CD4-positive, alpha-beta T cell (primary cell): ENCODE results near the gene HPX. TPM values are rescaled to one million over a fixed set of nuclear protein-coding genes. Genes with fewer than 3 reads are reported as not detected.

Experiments
- ATAC-seq: fragments of 200-7000 bp; cut with Tn5 transposase; one replicate; pipeline ENCODE4 v1.10.0; 2022; ENCODE audit warnings: mild to moderate bottlenecking; ENCODE audit not compliant: poor library complexity
- CTCF ChIA-PET: fragments of 350-600 bp; sonication (Branson Sonifier 250); formaldehyde crosslinking; loops from one replicate; lab custom pipeline; 2021; ENCODE audit warnings: antibody characterized with exemption, inconsistent platforms; lab: Charles Lee
- POLR2A ChIA-PET: fragments of 350-600 bp; sonication (Branson Sonifier 250); formaldehyde crosslinking; loops from one replicate; lab custom pipeline; 2021; ENCODE audit warnings: antibody characterized with exemption, inconsistent platforms; lab: Charles Lee
- DNase-seq, 14 experiments: peaks; one replicate each; pipeline ENCODE4 v3.0.0-alpha.2; 2013 to 2020; ENCODE audit warnings: mixed read lengths in 2 of 14
- H3K27ac ChIP-seq, 2 donors: one replicate each; pipeline versions ENCODE4 v1.5.1 to v1.7.0; 2013; ENCODE audit warnings: low read length in 2 of 2, low read depth in 1 of 2, mild to moderate bottlenecking in 1 of 2
- H3K27me3 ChIP-seq, 2 experiments: 1 replicate in 1 of 2; 2 replicates in 1 of 2; pipeline versions ENCODE4 v1.6.1 to v1.7.0; 2013; ENCODE audit warnings: low read length in 2 of 2, control low read depth in 1 of 2, mild to moderate bottlenecking in 1 of 2, moderate library complexity in 1 of 2; ENCODE audit not compliant: insufficient read depth in 2 of 2, control insufficient read depth in 1 of 2
- H3K36me3 ChIP-seq: one replicate; pipeline ENCODE4 v1.6.1; 2013; ENCODE audit warnings: low read length, control low read depth; ENCODE audit not compliant: insufficient read depth
- H3K4me1 ChIP-seq: one replicate; pipeline ENCODE4 v1.6.1; 2013; ENCODE audit warnings: low read length, control low read depth; ENCODE audit not compliant: insufficient read depth
- H3K4me3 ChIP-seq: one replicate; pipeline ENCODE4 v1.5.1; 2013; ENCODE audit warnings: mild to moderate bottlenecking, low read length, moderate library complexity
- H3K9me3 ChIP-seq, 2 experiments: 1 replicate in 1 of 2; 2 replicates in 1 of 2; pipeline versions ENCODE4 v1.6.1 to v1.7.0; 2013; ENCODE audit warnings: low read length in 2 of 2, mild to moderate bottlenecking in 2 of 2, control low read depth in 1 of 2, moderate library complexity in 1 of 2; ENCODE audit not compliant: control insufficient read depth in 1 of 2, insufficient read depth in 1 of 2
- H3K27ac Mint-ChIP-seq: one replicate; pipeline ENCODE4 v1.8.0; 2020; ENCODE audit warnings: mixed read lengths
- H3K27me3 Mint-ChIP-seq: one replicate; pipeline ENCODE4 v1.8.0; 2021; ENCODE audit warnings: mixed read lengths
- H3K36me3 Mint-ChIP-seq: one replicate; pipeline ENCODE4 v1.8.0; 2021; ENCODE audit warnings: low read depth, mixed read lengths
- H3K4me1 Mint-ChIP-seq: one replicate; pipeline ENCODE4 v1.8.0; 2021; ENCODE audit warnings: low read depth, mixed read lengths
- H3K4me3 Mint-ChIP-seq: one replicate; pipeline ENCODE4 v1.8.0; 2020; ENCODE audit warnings: mild to moderate bottlenecking, mixed read lengths
- H3K9me3 Mint-ChIP-seq: one replicate; pipeline ENCODE4 v1.8.0; 2020; ENCODE audit warnings: mixed read lengths
- CTCF ChIP-seq: fragments of 200-600 bp; IDR thresholded peaks from one replicate; pipeline ENCODE4 v1.8.0; 2022; ENCODE audit warnings: antibody characterized with exemption, mild to moderate bottlenecking
- intact Hi-C, 2 experiments: fragments of 100-400 bp; cut with DNase I in 1 of 2; cut with micrococcal nuclease in 1 of 2; formaldehyde crosslinking; loops; one replicate each; pipeline versions ENCODE4 v1.15.1 to v1.9.0; 2023 to 2025; cut with DNase I, micrococcal nuclease
- total RNA-seq, 174 experiments: library from RNA in 2 of 174; stranded (reverse) in 2 of 174; gene quantifications; one replicate each; pipeline ENCODE4 v1.2.3 and lab custom pipeline; 2021 to 2026

Gene HPX
- total RNA-seq, 2 experiments from 2014 or later: 0.52 to 0.87 TPM

- Mint-ChIP-seq H3K27ac (peak within 1 kb of the TSS; percentile 93), H3K4me3 (peak within 1 kb of the TSS; percentile 90), H3K36me3 (peaks cover 49% of the 10 kb centered on the region), H3K27me3 (no peaks in the 10 kb centered on the region), H3K9me3 (no peaks in the 10 kb centered on the region), H3K4me1 (peaks cover 75% of the 10 kb centered on the region)
- DNase-seq: peak; percentile 85 to 98 (median 94)
- TF ChIP-seq CTCF: no peak
- H3K27me3 ChIP-seq: no peaks in the 10 kb centered on the region
- peak within 1 kb of the TSS; percentile 87 to 93 for H3K27ac ChIP-seq
- no peaks in the 10 kb centered on the region for H3K9me3 ChIP-seq
- H3K4me1 ChIP-seq: peaks cover 54% of the 10 kb centered on the region
- POLR2A ChIA-PET: interaction anchor here (0.6 to 8.4 kb wide), 18 partner anchors 9 to 356 kb away, joined by 3 to 253 read pairs (median 6); partner anchors contain the start of genes APBB1, ARFIP2, FHIP1B and TAF10
- peak; percentile 82 for ATAC-seq
- H3K4me3 ChIP-seq: peak within 1 kb of the TSS; percentile 95
- peaks cover 30% of the 10 kb centered on the region for H3K36me3 ChIP-seq
- CTCF ChIA-PET: interaction anchor here (0.7 to 2.1 kb wide), 9 partner anchors 11 to 348 kb away, joined by 3 to 19 read pairs (median 5); partner anchors contain the start of gene MRPL17
- intact Hi-C loops: loop anchor here (1.0 to 10.0 kb wide), 7 partner anchors 12 to 295 kb away; partner anchors contain the start of genes APBB1 (in 1 of the 2), ARFIP2 (in 1 of the 2), CNGA4 (in 1 of the 2) and ILK (in 1 of the 2)
These were observed 50.7 kb downstream of the HPX start, which contains the start of gene SMPD1 for GRCh38 chr11:6389905-6390717. Gene SMPD1 (plus strand): TSS chr11:6390474. CDS start chr11:6390599, 125 bp downstream.

- no peak for TF ChIP-seq CTCF
- DNase-seq: no peak
- Histone ChIP-seq H3K36me3 (peaks cover 16% of the 10 kb centered on the region), H3K4me3 (no peak overlapping the region), H3K9me3 (no peaks in the 10 kb centered on the region), H3K4me1 (peaks cover 43% of the 10 kb centered on the region), H3K27me3 (no peaks in the 10 kb centered on the region), H3K27ac (peak overlapping the region in 1 of 2 donors; percentile 86)
- ATAC-seq: no peak
- Mint-ChIP-seq H3K27ac (peak overlapping the region; percentile 93), H3K4me1 (peaks cover 63% of the 10 kb centered on the region), H3K9me3 (no peaks in the 10 kb centered on the region), H3K4me3 (peak overlapping the region; percentile 43), H3K36me3 (peaks cover 36% of the 10 kb centered on the region), H3K27me3 (no peaks in the 10 kb centered on the region)
- intact Hi-C loops: loop anchor here in 1 of 2 experiments (5.0 to 10.0 kb wide), 3 partner anchors 151 to 296 kb away; partner anchors contain the start of genes CNGA4, ILK, MRPL17 and RRP8
- ChIA-PET POLR2A (interaction anchor here (1.1 to 8.4 kb wide), 4 partner anchors 10 to 93 kb away, joined by 4 to 253 read pairs (median 40); partner anchors contain the start of genes APBB1, ARFIP2 and TIMM10B), CTCF (interaction anchor here (0.6 to 2.1 kb wide), 6 partner anchors 10 to 209 kb away, joined by 3 to 19 read pairs (median 7); no protein-coding TSS in a partner anchor)
These were observed 52.0 kb downstream of the HPX start for GRCh38 chr11:6388748-6389147.

GRCh38 chr11:6387811-6388599, 52.8 kb downstream of the HPX start:
- peaks cover 59% of the 10 kb centered on the region for H3K4me1 Mint-ChIP-seq
- intact Hi-C loops: loop anchor here in 1 of 2 experiments (5.0 to 10.0 kb wide), 3 partner anchors 151 to 297 kb away; partner anchors contain the start of genes CNGA4, ILK, MRPL17 and RRP8

More at GRCh38 chr11:6387811-6388599, 52.8 kb downstream of the HPX start:
- peak overlapping the region; percentile 93 for H3K27ac Mint-ChIP-seq
- H3K27me3 ChIP-seq: no peaks in the 10 kb centered on the region
- POLR2A ChIA-PET: interaction anchor here (1.1 to 8.4 kb wide), 3 partner anchors 15 to 55 kb away, joined by 3 to 253 read pairs (median 4); partner anchors contain the start of gene APBB1
- H3K36me3 Mint-ChIP-seq: peaks cover 29% of the 10 kb centered on the region
- H3K27me3 Mint-ChIP-seq: no peaks in the 10 kb centered on the region
- no peaks in the 10 kb centered on the region for H3K9me3 ChIP-seq
- H3K27ac ChIP-seq: no peak overlapping the region
- DNase-seq (no peak), ATAC-seq (no peak)
- TF ChIP-seq CTCF: no peak
- H3K36me3 ChIP-seq: peaks cover 9% of the 10 kb centered on the region
- no peaks in the 10 kb centered on the region for H3K9me3 Mint-ChIP-seq
- no peak overlapping the region for H3K4me3 ChIP-seq
- peaks cover 36% of the 10 kb centered on the region for H3K4me1 ChIP-seq
- peak overlapping the region; percentile 43 for H3K4me3 Mint-ChIP-seq
- CTCF ChIA-PET: interaction anchor here (1.9 to 2.0 kb wide), 2 partner anchors 9 to 55 kb away, joined by 7 to 13 read pairs; no protein-coding TSS in a partner anchor
